HG02973 (cell line): ENCODE results near the gene GRAMD4.
"Not testable (repeated sequence)": the region's sequence is repeated elsewhere in the genome, so short reads cannot be mapped to it uniquely, and the experiment has no call there.

Experiments used
- ATAC-seq: cut with Tn5 transposase; IDR thresholded peaks from one replicate; pipeline ENCODE4 v1.9.1; 2021; ENCODE audit warnings: moderate library complexity; ENCODE audit not compliant: unreplicated experiment

The GRAMD4 gene

DNA sequence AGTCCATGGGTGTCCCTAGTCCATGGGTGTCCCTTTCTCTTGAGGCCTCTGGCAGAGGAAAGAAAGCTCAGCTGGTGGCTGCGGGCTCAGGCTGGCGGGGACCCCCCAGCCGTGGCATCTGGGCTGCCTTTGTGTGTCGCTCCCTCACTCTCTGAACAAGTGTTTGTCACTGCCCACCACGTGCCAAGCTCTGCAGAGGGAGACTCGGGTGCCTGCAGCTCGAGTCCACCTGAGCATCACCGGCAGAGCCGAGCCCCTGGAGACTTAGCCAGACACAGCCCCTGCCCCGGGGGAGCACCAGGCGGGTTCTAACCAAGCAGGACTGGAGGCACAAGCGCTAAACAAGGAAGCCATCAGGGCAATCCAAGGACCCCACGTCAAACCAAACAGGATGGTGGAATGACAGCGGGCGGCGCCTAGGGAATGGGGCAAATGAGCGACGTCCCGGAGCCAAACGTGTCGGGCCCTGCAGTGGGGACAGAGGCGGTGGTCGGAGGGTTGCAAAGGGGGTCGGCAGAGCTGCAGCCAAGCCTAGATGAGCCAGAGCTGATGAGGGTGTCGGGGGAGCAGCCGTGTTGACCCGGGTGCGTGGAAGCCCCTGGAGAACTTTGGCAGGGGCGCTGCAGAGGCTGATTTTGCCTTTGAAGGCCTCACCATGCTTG is 2.1 kb upstream of the GRAMD4 start:
- ATAC-seq, result no peak

DNA sequence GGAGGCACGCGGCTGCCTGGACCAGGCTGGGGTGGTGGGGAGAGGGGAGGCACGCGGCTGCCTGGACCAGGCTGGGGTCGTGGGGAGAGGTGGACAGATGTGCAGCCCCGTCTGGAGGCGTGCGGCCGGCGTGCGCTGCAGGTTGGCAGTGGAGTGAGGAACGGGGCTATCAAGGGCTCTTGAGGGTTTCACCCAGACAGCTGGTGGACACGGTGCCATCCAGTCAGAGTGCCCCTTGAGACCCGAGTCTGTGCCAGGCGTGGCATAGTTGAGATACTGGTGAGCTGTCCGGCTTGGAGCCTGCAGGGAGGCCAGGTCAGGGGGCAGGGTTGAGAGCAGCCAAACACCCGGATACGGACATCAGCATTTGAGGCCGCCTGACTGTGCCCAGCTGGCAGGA is 1.5 kb upstream of the GRAMD4 start:
- ATAC-seq, result no peak

DNA sequence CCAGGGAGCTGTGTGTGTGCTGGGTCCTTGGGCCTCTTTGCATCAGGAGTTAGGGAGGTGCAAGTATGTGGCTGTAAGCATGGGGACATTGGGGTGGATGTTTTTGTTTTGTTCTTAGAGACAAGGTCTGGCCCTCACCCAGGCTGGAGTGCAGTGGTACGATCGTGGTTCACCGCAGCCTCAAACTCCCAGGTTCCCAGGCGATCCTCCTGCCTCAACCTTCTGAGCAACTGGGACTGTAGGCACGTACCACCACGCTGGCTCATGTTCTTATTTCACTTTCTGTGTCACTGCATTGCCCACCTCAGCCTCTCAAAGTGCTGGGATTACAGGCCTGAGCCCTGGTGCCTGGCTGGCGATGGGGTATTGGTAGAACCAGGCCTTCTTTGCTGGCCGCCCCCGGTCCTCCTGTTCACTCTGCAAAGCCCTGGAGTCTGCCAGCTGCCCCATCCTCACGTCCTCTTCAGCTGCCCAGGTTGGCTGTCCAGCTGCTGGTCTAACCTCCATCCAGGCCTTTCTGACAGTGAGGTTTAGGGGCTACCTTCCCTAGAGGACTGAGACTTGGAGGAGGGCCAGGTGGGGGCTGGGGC is 851 bp upstream of the GRAMD4 start:
- ATAC-seq, result no peak

DNA sequence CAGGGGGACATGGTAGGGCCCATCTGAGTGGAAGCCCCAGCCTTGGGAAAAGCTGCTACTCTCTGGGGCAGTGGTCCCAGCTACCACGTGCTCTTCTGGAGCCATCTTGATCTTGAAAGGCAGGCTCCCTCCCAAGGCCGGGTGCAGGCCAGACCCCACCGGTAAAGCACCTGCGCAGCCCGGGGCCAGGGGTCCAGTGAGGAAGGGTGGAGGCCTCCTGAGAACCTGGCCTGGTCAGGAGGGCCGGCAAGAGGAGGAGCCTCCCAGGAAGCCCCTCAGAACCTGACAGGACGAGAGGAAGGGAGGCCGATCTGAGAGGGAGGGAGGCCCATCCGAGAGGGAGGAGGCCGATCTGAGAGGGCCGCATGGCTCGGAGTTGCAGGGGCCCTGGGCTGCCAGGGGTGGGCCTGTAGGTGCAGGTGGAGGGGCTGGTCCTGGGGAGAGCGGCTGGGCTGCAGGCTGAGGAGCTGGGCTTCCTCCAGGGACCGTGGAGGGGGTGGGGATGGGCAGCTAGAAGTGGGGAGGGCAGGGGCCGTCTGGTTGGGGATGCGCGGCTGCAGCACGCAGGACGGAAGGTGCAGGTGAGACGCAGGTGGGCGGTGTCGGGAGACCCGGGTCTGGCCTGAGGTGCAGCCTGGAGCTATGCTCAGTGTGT is 529 bp downstream of the GRAMD4 start:
- ATAC-seq, result no peak

DNA sequence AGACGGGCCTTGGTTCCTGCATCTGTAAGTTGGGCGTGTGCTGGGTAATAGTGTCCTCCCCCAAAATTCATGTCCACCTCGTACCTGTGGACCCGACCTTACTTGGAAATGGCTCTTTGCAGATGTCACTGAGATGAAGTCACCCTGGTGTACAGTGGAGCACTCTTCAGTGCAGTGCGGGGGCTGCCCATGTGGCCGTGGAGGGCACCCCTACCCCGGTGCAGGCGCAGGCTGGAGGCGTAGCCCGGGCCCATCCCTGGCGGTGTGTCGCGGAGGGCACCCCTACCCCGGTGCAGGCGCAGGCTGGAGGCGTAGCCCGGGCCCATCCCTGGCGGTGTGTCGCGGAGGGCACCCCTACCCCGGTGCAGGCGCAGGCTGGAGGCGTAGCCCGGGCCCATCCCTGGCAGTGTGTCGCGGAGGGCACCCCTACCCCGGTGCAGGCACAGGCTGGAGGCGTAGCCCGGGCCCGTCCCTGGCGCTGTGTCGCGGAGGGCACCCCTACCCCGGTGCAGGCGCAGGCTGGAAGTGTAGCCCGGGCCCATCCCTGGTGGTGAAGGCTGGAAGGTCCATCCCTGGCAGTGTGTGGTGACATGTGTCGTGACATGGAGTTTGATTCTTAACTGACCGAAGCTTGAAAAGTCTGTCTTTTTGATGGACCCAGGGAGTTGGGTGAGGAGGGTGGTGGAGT is 1.2 kb downstream of the GRAMD4 start:
- not testable (repeated sequence) for ATAC-seq

DNA sequence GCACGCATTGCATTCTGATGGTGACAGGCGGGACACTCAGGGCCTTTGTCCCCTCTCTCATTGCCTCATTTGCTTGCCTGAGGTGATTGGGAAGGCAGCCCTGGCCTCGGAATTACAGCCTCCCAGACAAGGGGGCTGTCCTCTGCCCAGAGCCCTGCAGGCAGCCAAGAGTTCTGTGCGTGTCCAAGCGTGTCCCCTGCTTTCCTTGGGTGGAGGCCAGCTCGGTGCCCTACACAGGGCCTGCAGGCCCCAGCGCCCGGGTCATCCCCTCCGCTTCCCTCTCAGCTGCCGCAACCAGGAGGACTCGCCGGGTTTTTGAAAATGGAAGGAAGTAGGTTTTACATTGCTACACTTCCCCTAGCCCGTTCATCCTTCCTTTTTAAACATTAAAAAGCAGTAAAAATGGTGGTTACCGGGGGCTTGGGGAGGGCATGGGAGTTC is 1.9 kb downstream of the GRAMD4 start:
- no peak for ATAC-seq

DNA sequence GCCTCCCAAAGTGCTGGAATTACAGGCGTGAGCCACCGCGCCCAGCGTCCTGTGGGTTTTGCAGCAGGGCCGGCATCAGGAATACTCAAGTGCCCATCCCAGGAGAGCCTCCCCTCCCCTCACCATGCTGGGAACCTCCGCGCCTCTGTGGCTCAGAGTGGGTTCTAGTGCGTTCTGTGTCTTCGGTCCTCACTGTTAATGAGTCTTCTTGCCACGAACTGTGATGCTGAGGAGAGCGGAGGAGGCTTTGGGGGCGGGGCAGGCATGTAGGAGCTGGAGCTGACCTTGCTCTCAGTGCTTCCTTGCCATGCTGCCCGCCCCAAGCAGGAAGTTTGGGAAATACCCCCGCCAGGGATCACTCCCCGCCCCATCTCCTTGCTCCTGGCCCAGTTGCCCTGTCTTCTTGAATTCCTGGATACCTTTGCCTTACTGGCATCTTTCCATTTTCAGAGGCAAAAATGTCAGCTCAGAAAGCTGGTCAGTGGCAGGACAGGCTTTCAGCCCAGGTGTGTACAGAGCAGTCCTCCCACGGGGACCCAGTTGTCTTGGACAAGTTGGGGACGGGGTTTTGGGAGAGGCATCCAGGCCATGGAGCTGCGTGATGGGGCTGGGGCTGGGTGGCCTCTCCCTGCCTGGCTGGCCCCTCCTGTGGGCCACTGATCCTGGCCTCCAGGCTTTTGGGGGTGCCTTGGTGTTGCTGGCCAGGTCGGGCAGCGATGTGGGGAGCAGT is 5.1 kb downstream of the GRAMD4 start:
- no peak for ATAC-seq

DNA sequence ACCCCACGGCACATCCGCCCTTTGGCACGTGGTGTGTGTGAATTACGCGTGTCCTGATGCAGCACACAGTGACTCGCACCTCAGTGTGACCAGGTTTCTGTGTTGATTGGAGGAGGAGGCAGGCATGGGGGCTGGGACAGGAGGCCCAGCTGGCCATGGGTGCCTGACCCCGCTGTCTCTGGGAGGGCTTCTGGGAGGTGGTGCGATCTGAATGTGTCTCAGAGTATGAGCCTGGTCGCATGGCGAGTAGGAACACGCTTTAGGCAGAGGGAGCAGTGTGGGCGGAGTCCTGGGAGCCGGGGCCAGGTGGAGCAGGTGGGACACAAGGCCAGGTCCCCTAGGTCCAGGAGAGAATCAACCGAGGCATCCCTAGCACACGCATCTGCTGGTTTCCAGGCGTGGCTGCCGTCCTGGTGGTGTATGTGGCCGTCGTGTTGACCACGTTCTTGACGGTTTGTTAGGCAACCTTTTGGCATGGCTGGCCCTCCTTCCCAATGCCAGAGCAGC is 5.7 kb downstream of the GRAMD4 start:
- no peak for ATAC-seq

DNA sequence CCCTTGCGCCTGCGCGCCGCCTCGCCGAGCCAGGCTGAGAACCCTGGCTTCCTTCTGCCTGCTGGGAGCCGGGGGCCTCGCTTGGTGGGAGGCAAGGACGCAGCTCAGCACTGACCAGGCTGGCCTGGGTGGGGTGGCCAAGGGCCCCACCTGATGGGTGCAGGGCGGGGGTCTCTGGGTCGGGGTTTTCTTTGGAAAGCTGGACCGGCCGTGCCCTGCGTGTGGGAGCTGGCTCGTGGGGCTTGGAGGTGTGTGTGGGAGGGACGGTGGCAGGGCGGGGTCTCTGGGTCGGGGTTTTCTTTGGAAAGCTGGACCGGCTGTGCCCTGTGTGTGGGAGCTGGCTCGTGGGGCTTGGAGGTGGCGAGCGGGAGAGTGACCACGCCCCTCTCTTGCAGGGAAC is 6.2 kb downstream of the GRAMD4 start:
- no peak for ATAC-seq

DNA sequence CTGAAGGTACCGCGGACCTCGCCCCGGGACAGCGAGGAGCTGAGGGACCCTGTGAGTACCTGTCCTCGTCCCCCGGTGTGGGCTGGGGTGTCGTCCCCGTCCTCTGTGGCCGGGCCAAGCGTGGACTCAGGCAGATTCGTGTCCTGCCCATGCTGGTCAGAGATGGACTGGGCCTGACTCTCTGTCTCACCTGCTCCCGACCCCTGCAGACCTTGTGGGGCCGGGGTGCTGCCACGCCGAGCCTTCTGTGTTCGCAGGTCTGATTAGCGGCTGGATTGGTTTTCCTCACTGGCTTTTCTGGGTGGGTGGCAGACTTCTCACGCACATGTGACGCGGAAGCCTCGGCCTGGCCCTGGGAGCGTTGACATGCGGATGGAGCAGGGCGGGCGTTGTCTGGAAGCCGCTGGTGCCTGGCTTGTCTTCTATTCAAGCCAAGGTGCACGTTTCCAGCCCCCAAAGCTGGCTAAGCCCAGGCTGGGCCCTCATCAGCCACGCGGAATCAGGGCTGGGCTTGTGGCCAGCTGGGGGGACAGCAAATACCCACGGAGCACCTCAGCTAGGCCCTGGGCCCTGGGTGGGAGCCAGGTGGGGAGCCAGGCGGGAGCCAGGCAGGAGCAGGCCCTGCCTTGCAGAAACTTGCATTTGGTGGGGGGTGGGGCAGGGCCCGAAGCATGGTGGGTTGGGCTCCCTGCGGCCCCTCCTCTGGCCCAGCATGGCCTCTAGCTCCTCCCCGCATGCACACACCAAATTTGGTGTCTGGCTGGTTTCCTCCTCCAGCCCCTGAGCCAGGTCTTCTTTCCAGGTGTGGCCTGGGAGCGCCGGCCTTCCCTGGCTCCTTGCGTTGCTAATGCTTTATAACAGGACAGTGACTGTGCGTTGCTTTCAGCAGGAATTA is 7.0 kb downstream of the GRAMD4 start:
- no peak for ATAC-seq

DNA sequence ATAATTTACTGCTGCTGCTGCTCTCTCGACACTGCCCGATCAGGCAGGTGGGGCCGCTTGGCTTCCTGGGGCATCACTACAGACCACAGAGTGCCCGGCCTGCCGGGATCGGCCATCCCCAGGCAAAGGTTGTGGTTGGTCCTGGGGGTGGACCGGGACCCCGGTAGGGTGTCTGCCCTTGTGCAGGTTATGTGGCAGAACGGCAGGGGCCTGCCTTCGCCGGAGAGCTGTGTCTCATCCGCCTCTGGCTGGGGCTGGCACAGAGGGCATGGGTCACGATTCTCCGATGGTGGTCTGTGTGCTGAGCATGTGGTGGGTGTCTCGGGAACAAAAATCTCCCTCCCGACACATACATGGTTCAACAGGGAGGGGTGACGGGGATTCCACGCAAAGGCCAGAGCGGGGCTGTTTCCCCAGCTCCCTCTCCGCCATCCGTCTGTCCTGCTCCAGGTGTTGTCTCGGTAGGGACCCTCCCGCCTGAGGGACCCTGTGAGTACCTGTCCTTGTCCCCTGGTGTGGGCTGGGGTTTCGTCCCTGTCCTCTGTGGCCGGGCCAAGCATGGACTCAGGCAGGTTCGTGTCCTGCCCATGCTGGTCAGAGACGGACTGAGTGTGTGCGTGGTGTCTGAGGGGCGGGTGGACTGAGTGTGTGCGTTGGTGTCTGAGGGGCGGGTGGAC is 7.8 kb downstream of the GRAMD4 start:
- no peak for ATAC-seq

DNA sequence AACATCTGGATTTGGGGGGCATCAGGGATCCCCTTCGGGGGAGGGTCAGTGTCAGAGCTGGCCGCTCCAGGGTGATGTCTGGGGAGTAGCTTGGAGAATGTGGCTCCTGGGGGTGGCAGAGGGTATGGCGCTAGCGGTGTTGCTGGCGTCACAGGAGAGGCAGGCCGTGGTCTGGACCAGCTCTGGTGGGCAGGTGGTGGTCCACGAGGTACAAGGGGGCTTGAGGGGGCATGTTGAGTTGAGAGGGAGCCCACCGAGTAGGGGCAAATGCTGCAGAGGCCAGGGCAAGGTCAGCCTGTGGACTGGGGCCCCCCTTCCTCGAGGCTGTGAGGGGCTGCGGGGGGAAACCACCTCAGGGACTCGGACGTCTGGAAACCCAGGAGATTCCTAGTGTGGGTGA is 8.6 kb downstream of the GRAMD4 start:
- ATAC-seq, result no peak

DNA sequence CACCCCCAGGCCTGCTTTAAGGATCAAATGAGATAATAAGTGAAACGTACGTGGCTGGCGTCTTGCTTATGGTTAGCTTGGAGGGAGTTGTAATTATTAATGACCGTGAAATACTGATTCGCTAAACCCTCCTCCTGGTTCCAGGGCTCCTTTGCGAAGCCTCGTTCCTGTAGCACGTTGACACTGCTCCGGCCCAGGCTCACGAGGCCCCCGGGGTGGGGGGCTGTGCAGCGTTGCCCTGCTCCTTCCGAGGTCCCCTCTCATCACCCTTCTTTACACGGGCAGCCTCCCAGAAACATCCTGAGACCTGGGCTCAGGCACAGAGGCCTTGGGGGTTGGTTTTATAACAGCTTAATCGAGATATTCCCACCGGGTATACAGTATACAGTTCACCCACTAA is 9.1 kb downstream of the GRAMD4 start:
- ATAC-seq, result no peak

DNA sequence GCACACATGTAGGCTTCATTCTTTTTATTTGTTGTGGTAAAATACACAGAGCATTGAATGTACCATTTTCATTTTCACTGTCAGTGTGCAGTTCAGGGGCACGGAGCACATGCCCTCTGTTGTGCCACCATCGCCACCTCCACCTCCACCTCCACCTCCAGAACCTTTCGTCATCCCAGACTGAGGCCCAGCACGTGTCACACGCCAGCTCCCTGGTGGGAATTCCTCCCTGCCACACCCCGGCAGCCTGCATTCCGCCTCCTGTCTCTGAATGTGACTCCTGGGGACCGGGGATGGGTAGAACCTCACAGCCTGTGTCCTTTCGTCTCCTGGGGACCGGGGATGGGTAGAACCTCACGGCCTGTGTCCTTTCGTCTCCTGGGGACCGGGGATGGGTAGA is 10.9 kb downstream of the GRAMD4 start:
- no peak for ATAC-seq

DNA sequence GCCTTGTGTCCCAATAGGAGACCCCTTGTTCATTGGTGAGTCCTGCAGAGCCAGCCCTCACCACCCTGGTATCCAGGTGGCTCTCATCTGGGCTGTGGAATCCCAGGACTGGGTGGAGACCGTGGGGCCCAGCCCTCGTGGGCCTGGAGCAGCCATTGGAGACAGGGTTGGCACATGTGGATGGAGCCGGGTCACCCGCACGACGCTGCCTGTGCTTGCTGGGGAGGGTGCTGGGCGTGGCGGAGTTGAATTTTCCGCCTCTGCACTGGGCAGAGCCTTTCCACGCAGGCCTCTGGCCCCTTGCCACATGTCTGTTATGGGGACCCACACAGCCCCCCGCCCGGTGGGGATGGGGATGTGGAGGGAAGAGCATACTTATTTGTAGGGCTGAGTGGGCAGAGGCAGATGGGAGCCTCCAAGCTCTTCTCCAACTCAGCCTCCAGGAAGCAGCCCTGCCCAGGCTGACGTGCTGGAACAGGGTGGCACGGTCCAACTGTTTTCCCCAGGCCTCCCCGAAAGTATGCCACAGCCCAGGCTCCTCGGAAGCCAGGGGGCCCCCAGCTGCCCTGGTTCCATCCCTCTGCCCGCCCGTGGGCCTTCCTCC is 12.6 kb downstream of the GRAMD4 start:
- no peak for ATAC-seq

DNA sequence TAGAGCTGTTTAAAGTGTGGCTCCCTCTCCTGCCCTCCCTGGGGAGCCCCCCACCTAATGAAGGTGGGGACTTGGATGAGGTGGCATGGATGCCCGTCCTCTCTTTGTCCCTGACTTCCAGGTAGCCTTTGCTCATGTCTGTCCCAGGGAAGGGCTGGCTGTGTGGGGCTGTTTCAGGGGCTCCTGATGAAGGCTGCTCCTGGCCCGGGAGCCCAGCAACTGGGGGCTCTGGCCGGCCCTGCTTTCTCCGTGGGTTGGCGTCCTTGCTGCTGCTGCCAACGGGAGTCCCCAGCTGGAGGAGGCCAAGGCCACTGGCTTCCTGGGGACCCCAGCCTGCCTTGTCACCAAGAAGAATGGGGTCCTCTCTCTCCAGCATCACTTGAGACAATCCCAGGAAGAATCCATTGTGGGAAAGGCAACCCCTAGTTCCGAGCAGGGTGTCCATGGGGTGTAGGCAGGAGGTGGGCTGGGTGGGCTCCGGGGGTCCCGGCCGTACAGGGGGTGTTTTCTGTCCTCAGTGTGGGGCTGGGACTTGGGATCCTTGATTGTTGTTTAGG is 13.2 kb downstream of the GRAMD4 start:
- no peak for ATAC-seq

DNA sequence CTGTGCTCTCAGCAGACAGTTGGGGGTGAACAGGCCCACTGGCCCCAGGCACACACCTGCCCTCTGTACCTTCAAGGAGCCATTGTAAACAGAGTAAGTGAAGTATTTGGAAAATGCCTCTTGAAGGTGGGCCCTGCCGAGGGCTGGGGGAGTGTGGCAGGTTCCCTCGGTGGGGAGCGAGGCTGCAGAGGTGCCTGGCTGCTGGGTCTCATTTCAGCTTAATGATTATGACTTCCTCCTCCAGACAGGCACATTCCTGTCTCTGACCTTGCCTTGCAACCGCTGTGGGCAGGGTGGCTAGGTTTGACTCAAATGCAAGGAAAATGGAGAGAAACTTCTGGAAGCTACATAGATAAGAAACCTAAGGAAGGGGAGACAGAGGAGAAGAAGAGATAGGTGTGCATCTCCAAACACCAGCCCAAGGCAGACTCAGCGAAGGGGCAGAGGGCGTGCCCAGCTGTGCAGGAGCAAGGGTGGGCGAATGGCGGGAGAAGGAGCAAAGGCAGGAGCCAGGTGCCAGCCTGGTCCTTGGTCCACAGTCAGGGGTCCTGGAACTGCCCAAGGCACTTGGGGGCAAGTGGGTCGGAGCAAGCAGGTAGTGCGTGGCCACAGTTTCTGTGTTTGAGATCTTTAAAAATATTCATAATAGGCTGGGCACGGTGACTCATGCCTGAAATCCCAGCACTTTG is 14.0 kb downstream of the GRAMD4 start:
- no peak for ATAC-seq
